GM20431 (cell line): ENCODE data around the gene CCNK.

ENCODE experiments used
- in situ Hi-C: fragments of 300-500 bp; cut with MseI, MboI; formaldehyde crosslinking; loops from one replicate; pipeline ENCODE4 v1.15.0; 2020; ENCODE audit warnings: low sequenced_read_pairs; ENCODE audit not compliant: unreplicated experiment

CCNK gene

GRCh38 chr14:99544991-99545390, 63.8 kb downstream of the CCNK start:
- in situ Hi-C loops, result loop anchor here (25.0 kb wide), 1 partner anchor 342 kb away; no protein-coding TSS in a partner anchor

DNA sequence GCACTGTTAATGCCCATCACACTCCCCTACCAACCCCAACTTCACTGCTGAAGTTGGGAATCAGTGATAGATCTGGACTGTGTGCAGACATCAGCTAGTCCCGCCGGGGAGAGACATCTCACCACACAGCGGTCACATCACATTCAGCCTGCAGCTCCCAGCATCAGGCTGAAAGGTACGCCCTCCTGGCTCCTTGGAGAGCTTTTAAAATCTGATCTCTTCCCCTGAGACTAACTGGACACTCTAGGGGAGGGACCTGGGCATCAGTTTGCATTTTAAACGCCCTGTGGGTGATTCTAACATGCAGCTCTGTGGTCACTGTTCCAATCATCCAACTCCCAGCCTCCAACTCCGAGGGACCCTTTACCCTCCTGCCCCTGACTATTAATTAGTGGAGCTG, 64.4 kb downstream of the CCNK start:
- in situ Hi-C loops, result loop anchor here (25.0 kb wide), 1 partner anchor 342 kb away; no protein-coding TSS in a partner anchor

DNA sequence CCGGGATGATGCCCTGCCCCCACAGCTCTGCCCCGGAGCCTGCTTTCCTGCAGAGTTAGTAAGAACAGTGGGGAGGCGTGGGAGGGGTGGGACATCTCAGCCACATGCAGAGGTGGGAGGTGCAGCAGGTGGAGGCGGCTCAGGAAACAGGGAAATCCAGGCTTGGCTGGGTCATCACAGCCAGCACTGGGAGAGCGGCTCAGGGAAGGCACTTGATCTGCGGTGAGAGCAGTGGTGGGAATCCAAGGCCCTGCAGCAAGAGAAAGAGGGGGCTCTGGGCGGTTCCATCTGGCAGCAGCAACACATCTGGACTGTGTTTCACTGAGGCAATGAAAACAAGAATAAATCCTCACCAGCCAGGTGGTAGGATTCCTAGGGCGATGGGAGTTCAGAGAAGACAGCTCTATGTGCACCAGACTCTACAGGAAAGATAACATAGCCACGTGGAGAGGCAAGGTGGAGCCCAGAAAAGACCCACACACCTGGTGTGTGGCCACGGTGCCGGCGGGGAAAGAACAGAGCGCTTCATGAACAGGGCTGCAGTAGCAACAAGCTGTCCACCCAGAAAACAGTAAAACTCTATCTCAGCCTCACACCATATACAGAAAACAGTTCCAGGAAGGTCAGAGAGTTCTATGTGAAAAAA, 65.1 kb downstream of the CCNK start:
- in situ Hi-C loops, result loop anchor here (25.0 kb wide), 1 partner anchor 341 kb away; no protein-coding TSS in a partner anchor

- in situ Hi-C loops, result loop anchor here (25.0 kb wide), 1 partner anchor 339 kb away; no protein-coding TSS in a partner anchor
Measured at GRCh38 chr14:99548255-99548654, 67.0 kb downstream of the CCNK start.

DNA sequence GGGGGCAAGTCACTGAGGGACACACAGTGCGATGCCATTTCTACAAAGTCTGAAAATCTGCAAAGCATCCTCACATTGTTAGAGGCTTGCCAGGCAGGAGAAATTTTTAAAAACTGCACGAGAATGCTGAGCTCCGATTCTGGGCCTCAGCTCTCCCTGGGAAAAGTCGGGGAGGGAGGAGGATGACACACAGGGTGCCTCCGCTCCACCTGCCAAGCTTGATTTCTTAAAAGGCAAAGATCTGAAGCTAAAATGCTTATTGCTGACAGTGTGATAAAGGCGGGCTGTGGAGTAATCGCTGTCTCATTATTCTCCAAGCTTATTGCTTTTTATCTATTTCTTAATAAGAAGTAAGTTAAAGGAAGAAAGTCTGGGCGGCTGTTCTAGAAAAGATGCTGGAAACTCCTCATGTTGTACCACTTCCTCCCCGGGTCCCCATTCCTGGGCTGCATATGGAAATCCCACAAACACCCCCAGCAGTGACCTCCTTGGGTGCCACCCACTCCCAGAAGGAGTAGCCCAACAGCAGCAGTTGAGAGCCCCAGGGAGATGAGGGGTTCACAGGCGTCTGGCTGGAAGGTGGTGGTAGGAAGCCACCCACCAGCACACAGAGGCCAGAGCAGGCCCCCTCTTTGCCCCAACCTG, 67.8 kb downstream of the CCNK start:
- in situ Hi-C loops, result loop anchor here (25.0 kb wide), 1 partner anchor 338 kb away; no protein-coding TSS in a partner anchor

DNA sequence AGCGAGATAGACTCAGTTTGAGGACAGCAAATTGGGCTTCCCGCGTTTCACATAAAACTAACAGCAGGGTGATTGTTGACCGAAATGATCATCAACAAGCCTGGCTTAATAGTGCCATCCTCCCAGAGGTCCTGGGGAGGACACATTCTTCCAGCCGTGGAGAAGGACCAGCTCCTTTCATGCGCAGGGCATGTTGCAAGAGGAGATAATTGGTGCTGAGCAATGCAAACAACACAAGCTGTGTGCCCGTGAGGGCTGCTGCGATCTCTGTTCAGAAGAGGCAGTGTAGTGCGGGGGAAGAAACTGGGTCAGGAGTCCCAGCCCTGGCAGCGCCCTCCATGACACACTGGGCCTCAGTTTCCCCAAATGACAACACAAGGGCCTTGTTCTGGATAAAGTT, 68.5 kb downstream of the CCNK start:
- in situ Hi-C loops, result loop anchor here (25.0 kb wide), 1 partner anchor 338 kb away; no protein-coding TSS in a partner anchor

GRCh38 chr14:99550387-99550992, 69.3 kb downstream of the CCNK start:
- in situ Hi-C loops, result no loop called here

GRCh38 chr14:99551034-99551922, 70.1 kb downstream of the CCNK start:
- in situ Hi-C loops, result no loop called here

- in situ Hi-C loops, result no loop called here
Measured at GRCh38 chr14:99552021-99552553, 70.9 kb downstream of the CCNK start.

DNA sequence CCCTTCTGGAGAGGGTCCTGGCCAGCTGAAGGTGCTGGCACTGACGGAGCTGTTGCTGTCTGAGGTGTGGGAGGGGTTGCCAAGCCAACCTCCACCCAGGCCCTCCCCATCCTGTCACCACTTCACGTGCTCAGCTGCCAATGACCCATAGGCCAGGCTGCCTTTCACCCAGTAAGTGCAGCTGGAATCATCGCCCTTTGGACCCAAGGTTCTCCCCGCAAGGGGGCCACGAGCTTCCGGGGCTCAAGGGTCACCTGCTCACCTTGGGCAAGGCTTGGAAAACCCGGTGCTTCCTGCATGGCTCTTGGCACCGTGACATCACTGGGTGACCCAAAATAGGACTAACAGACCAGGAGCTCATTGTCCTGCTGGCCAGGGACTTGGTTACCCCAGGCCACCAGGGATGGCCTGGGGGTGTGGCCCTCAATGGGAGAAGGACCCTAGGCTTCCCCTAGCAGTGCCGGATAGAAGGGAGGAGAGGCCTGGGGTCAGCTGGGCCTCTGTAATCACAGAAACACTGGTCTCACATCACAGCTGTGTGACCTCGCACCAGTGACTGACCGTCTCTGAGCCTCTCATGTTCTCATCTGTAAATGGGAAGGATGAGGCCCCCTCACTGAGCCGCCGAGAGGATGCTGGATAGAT, 71.5 kb downstream of the CCNK start:
- in situ Hi-C loops, result no loop called here

- in situ Hi-C loops, result no loop called here
Measured at GRCh38 chr14:99554184-99554583, 73.0 kb downstream of the CCNK start.

GRCh38 chr14:99554757-99555531, 73.7 kb downstream of the CCNK start:
- in situ Hi-C loops, result no loop called here

GRCh38 chr14:99556134-99556791, 75.1 kb downstream of the CCNK start:
- in situ Hi-C loops, result no loop called here

DNA sequence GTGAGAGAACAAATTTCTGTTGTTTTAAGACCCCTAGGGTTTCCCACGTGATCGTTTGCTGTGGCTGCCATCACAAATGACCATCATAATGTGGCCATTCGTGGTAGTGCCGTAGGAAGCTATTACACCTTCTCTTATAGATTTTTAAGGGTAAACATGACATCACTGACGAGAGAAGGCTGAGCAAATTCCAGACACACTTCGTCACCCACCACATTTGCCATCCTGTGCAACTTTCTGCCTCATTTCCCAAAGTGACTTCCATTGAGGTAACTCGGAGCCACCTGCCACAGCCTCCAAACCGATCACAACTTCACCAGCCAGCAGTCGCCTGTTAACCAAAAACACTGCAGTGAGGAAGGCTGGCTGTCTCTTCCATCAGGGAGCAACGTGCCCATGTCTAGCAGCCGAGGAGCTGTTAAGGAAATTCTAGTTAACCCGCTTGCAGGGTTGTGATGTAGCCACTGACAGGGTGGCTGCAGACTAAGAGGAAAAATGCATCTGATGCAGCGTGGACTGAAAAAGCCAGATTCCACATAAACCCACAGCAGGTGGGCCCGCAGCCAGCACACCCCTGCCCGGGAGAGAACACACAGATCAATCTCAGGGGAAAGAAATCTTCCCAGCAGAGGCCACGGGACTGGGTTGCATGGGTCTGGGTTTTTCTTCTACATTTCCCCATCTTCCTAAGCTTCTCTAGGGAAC, 78.2 kb downstream of the CCNK start:
- in situ Hi-C loops, result no loop called here

DNA sequence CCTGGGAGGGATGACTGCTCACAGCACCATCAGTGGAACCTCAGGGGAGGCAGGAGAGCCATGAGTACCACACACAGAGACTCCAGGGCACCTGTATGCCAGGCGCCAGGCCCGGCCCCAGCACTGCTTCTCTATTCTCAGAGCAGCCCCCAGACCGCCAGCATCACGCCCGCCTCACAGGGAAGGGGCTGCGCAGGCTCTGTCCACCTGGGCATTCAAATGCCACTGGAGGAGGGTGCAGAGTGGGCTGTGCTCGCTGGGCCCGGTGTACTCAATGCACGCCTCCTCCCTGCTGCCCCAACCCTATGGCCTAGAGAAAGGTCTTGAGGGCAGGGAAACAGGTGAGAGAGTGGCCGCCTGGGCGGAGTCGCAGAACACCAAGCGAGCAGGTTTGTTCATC, 79.2 kb downstream of the CCNK start:
- in situ Hi-C loops, result no loop called here

- in situ Hi-C loops, result no loop called here
Measured at GRCh38 chr14:99560922-99561683, 79.9 kb downstream of the CCNK start.

DNA sequence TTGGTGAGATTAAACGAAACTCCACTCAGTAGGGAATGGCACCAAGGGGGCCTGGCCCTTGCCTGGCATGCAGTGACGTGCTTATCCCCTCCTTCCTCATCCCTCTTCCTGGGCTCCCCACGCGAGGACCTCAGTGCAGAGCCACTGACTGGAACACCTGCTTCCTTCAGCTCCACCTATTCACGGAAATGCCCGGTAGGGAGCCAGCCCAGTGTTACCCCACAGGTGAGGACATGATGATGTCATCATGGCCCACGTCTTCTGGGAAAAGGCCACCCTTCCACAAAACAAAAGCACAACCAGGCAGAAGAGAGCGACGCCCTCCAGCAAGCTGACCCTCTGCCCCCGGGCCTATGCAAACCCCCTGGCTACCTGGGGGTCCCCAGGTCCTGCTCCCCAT, 80.7 kb downstream of the CCNK start:
- in situ Hi-C loops, result no loop called here
